ENCODE measurements around the gene MARCOL. TPM values are rescaled to one million over a fixed set of nuclear protein-coding genes. Genes with fewer than 3 reads are reported as not detected.

MARCOL gene
- total RNA-seq, 4 donors from 2014 or later: not detected

GRCh38 chr5:148202531-148203203 is 35.7 kb upstream of the MARCOL start, which contains the start of gene SPINK6:
Gene SPINK6, plus strand, starts transcription at chr5:148203042. Its CDS starts 55 bp downstream, at chr5:148203097.
- no peak for DNase-seq (ENCODE audit: extremely low spot score)
- Histone ChIP-seq H3K27me3 (no peaks in the 10 kb centered on the region), H3K4me1 (peaks cover 0 to 28% (median 0%) of the 10 kb centered on the region in 4 donors), H3K9me3 (no peaks in the 10 kb centered on the region), H3K4me3 (no peak within 1 kb of the TSS), H3K27ac (replicated peaks in 1 of 4) (no peak within 1 kb of the TSS), H3K36me3 (no peaks in the 10 kb centered on the region)
- WGBS: 93% methylated on average over 2 of the region's 2 CpGs
- TF ChIP-seq POLR2A (IDR thresholded peaks at IDR 0.05; ENCODE audit: low read depth): no peak
- TF ChIP-seq CTCF (IDR thresholded peaks at IDR 0.05): no peak
- no peak for TF ChIP-seq POLR2AphosphoS5 (IDR thresholded peaks at IDR 0.05)
- no peak for TF ChIP-seq EP300 (IDR thresholded peaks at IDR 0.05)
- intact Hi-C loops (cut with DNase I): no loop called here

GRCh38 chr5:148205044-148205806 is 33.1 kb upstream of the MARCOL start:
- Histone ChIP-seq H3K27me3 (no peaks in the 10 kb centered on the region), H3K36me3 (no peaks in the 10 kb centered on the region), H3K27ac (replicated peaks in 1 of 4) (peak overlapping the region in 1 of 4 donors; percentile 38), H3K4me1 (peaks cover 0 to 37% (median 3%) of the 10 kb centered on the region in 4 donors), H3K4me3 (no peak overlapping the region), H3K9me3 (no peaks in the 10 kb centered on the region)
- 84% methylated on average over 4 of the region's 4 CpGs for WGBS
- TF ChIP-seq EP300 (IDR thresholded peaks at IDR 0.05): no peak
- TF ChIP-seq POLR2AphosphoS5 (IDR thresholded peaks at IDR 0.05): no peak
- no peak for TF ChIP-seq CTCF (IDR thresholded peaks at IDR 0.05)
- TF ChIP-seq POLR2A (IDR thresholded peaks at IDR 0.05; ENCODE audit: low read depth): no peak
- no peak for DNase-seq (ENCODE audit: extremely low spot score)
- intact Hi-C loops (cut with DNase I): no loop called here

GRCh38 chr5:148205865-148206264 is 32.5 kb upstream of the MARCOL start:
- Histone ChIP-seq H3K36me3 (no peaks in the 10 kb centered on the region), H3K4me3 (no peak overlapping the region), H3K4me1 (peaks cover 0 to 37% (median 3%) of the 10 kb centered on the region in 4 donors), H3K27ac (replicated peaks in 1 of 4) (peak overlapping the region in 1 of 4 donors; percentile 38), H3K27me3 (no peaks in the 10 kb centered on the region), H3K9me3 (no peaks in the 10 kb centered on the region)
- intact Hi-C loops (cut with DNase I): no loop called here
- DNase-seq (ENCODE audit: extremely low spot score): no peak
- no peak for TF ChIP-seq CTCF (IDR thresholded peaks at IDR 0.05)
- TF ChIP-seq POLR2A (IDR thresholded peaks at IDR 0.05; ENCODE audit: low read depth): no peak
- TF ChIP-seq POLR2AphosphoS5 (IDR thresholded peaks at IDR 0.05): no peak
- TF ChIP-seq EP300 (IDR thresholded peaks at IDR 0.05): no peak
- WGBS: 80% methylated on average over 1 of the region's 1 CpG

- H3K4me3 ChIP-seq: no peak overlapping the region
- WGBS: 41% methylated on average over 1 of the region's 1 CpG
- no peak for TF ChIP-seq POLR2A (IDR thresholded peaks at IDR 0.05; ENCODE audit: low read depth)
- no peak for TF ChIP-seq EP300 (IDR thresholded peaks at IDR 0.05)
- no peak for TF ChIP-seq CTCF (IDR thresholded peaks at IDR 0.05)
- no peak for TF ChIP-seq POLR2AphosphoS5 (IDR thresholded peaks at IDR 0.05)
- peaks cover 0 to 37% (median 3%) of the 10 kb centered on the region in 4 donors for H3K4me1 ChIP-seq
- intact Hi-C loops (cut with DNase I): no loop called here
- no peak overlapping the region for H3K27ac ChIP-seq (replicated peaks in 1 of 4)
- H3K9me3 ChIP-seq: no peaks in the 10 kb centered on the region
- no peaks in the 10 kb centered on the region for H3K27me3 ChIP-seq
- no peaks in the 10 kb centered on the region for H3K36me3 ChIP-seq
- DNase-seq (ENCODE audit: extremely low spot score): no peak
Measured at GRCh38 chr5:148206620-148207019, 31.7 kb upstream of the MARCOL start.
